ENCODE results near the gene CARD9. TPM values are rescaled to one million over a fixed set of nuclear protein-coding genes. Genes with fewer than 3 reads are reported as not detected.

CARD9 gene
- total RNA-seq, 2 experiments from 2014 or later: 0.92 to 1.7 TPM

- DNase-seq (ENCODE audit: low spot score): no peak
- no TSS peak for BruUV-seq (replicated peaks)
- H3K4me3 ChIP-seq (ENCODE audit: low read depth, low read length, poor library complexity, severe bottlenecking): no peak overlapping the region
- no peak overlapping the region for H3K27ac ChIP-seq (ENCODE audit: low read depth, low read length, poor library complexity, severe bottlenecking)
- H2AFZ ChIP-seq (ENCODE audit: low read length): no peak overlapping the region
- H4K20me1 ChIP-seq (ENCODE audit: insufficient read depth, low read length): no peaks in the 10 kb centered on the region
- H3K9me3 ChIP-seq (ENCODE audit: low read length): peaks cover 16% of the 10 kb centered on the region; the same call in 1 of the 2 replicates
- no peak overlapping the region for H3K4me2 ChIP-seq (ENCODE audit: low read length)
- TF ChIP-seq CTCF (conservative IDR thresholded peaks at IDR 0.05; ENCODE audit: low read length) (no peak), EZH2phosphoT487 (IDR thresholded peaks at IDR 0.05; ENCODE audit: borderline replicate concordance, low read depth, low read length) (no peak)
- H3K79me2 ChIP-seq (ENCODE audit: insufficient read depth, low read depth, low read length): no peaks in the 10 kb centered on the region
- ChIA-PET CTCF (ENCODE audit: unreplicated experiment) (no interaction called here), POLR2A (no interaction called here)
- H3K9me2 ChIP-seq (ENCODE audit: insufficient read depth, low read length): no peaks in the 10 kb centered on the region
- no peaks in the 10 kb centered on the region for H3K4me1 ChIP-seq (ENCODE audit: insufficient read depth, low read length, poor library complexity, severe bottlenecking)
- intact Hi-C loops (cut with micrococcal nuclease; ENCODE audit: unreplicated experiment): no loop called here
- H3K36me3 ChIP-seq (ENCODE audit: insufficient read depth, low read length): no peaks in the 10 kb centered on the region
Observed at GRCh38 chr9:136316896-136317676, 56.4 kb downstream of the CARD9 start.

- no peaks in the 10 kb centered on the region for H3K36me3 ChIP-seq (ENCODE audit: insufficient read depth, low read length)
- no peak overlapping the region for H2AFZ ChIP-seq (ENCODE audit: low read length)
- no peaks in the 10 kb centered on the region for H3K4me1 ChIP-seq (ENCODE audit: insufficient read depth, low read length, poor library complexity, severe bottlenecking)
- TF ChIP-seq EZH2phosphoT487 (IDR thresholded peaks at IDR 0.05; ENCODE audit: borderline replicate concordance, low read depth, low read length) (no peak), CTCF (conservative IDR thresholded peaks at IDR 0.05; ENCODE audit: low read length) (no peak)
- no peaks in the 10 kb centered on the region for H3K79me2 ChIP-seq (ENCODE audit: insufficient read depth, low read depth, low read length)
- BruUV-seq (replicated peaks): no TSS peak
- peaks cover 16% of the 10 kb centered on the region; the same call in 1 of the 2 replicates for H3K9me3 ChIP-seq (ENCODE audit: low read length)
- H3K4me2 ChIP-seq (ENCODE audit: low read length): no peak overlapping the region
- H3K4me3 ChIP-seq (ENCODE audit: low read depth, low read length, poor library complexity, severe bottlenecking): no peak overlapping the region
- ChIA-PET CTCF (ENCODE audit: unreplicated experiment) (no interaction called here), POLR2A (no interaction called here)
- no peak overlapping the region for H3K27ac ChIP-seq (ENCODE audit: low read depth, low read length, poor library complexity, severe bottlenecking)
- intact Hi-C loops (cut with micrococcal nuclease; ENCODE audit: unreplicated experiment): no loop called here
- no peak for DNase-seq (ENCODE audit: low spot score)
- H3K9me2 ChIP-seq (ENCODE audit: insufficient read depth, low read length): no peaks in the 10 kb centered on the region
- H4K20me1 ChIP-seq (ENCODE audit: insufficient read depth, low read length): no peaks in the 10 kb centered on the region
Observed at GRCh38 chr9:136316271-136316751, 57.2 kb downstream of the CARD9 start.

GRCh38 chr9:136314944-136315343 lies 58.5 kb downstream of the CARD9 start:
- H3K4me2 ChIP-seq (ENCODE audit: low read length): no peak overlapping the region
- H3K4me3 ChIP-seq (ENCODE audit: low read depth, low read length, poor library complexity, severe bottlenecking): no peak overlapping the region
- no peaks in the 10 kb centered on the region for H3K79me2 ChIP-seq (ENCODE audit: insufficient read depth, low read depth, low read length)
- peaks cover 16% of the 10 kb centered on the region; the same call in 1 of the 2 replicates for H3K9me3 ChIP-seq (ENCODE audit: low read length)
- no peaks in the 10 kb centered on the region for H4K20me1 ChIP-seq (ENCODE audit: insufficient read depth, low read length)
- H3K36me3 ChIP-seq (ENCODE audit: insufficient read depth, low read length): no peaks in the 10 kb centered on the region
- DNase-seq (ENCODE audit: low spot score): no peak
- intact Hi-C loops (cut with micrococcal nuclease; ENCODE audit: unreplicated experiment): no loop called here
- H3K4me1 ChIP-seq (ENCODE audit: insufficient read depth, low read length, poor library complexity, severe bottlenecking): no peaks in the 10 kb centered on the region
- ChIA-PET POLR2A (no interaction called here), CTCF (ENCODE audit: unreplicated experiment) (no interaction called here)
- H3K27ac ChIP-seq (ENCODE audit: low read depth, low read length, poor library complexity, severe bottlenecking): no peak overlapping the region
- BruUV-seq (replicated peaks): no TSS peak
- no peak overlapping the region for H2AFZ ChIP-seq (ENCODE audit: low read length)
- H3K9me2 ChIP-seq (ENCODE audit: insufficient read depth, low read length): no peaks in the 10 kb centered on the region
- TF ChIP-seq CTCF (conservative IDR thresholded peaks at IDR 0.05; ENCODE audit: low read length): no peak

All from OCI-LY7 (cell line).